AG20443 (cell line): Measurements from ENCODE around the gene ZBED4.

Experiments
- DNase-seq: peaks from one replicate; pipeline ENCODE4 v3.0.0; 2012; ENCODE audit warnings: low spot score, mixed read lengths

ZBED4 gene

DNA sequence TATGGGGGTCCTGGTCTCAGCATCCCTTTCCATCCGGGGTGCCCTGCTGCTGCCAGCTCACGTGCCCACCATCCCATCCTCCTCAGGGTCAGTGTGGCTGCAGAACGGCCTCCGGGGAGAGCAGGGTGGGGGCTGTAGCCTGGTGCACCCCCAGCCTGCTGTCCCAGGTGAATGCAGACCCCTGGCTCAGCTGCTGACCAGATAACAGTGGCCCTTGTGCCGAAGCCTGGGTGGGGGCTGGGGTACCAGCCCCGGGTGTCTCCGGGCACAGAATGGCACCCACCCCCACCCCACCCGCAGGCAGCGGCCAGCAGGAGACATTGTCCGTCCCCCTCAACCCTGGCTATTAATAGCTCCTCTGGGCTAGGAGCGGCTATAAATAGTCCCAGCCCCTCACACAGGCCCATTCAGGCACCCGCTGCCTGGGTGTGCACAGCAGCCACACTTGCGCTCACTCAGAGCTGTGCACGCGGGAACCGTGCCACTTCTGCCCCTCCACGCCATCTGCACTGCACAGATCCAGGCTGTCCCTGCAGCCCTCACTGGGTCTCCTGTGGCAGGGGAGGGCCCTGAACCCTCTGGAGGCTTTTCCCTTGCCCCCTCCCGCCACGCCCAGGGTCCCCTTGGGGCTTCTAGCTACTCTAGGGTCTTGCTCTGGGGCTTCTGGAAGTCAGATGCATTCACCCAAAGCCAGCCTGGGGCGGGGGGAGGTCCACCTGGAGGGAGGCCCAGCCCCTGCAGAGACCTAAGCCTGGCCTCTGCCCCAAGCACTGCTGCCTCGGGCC is 83.5 kb downstream of the ZBED4 start:
- no peak for DNase-seq

DNA sequence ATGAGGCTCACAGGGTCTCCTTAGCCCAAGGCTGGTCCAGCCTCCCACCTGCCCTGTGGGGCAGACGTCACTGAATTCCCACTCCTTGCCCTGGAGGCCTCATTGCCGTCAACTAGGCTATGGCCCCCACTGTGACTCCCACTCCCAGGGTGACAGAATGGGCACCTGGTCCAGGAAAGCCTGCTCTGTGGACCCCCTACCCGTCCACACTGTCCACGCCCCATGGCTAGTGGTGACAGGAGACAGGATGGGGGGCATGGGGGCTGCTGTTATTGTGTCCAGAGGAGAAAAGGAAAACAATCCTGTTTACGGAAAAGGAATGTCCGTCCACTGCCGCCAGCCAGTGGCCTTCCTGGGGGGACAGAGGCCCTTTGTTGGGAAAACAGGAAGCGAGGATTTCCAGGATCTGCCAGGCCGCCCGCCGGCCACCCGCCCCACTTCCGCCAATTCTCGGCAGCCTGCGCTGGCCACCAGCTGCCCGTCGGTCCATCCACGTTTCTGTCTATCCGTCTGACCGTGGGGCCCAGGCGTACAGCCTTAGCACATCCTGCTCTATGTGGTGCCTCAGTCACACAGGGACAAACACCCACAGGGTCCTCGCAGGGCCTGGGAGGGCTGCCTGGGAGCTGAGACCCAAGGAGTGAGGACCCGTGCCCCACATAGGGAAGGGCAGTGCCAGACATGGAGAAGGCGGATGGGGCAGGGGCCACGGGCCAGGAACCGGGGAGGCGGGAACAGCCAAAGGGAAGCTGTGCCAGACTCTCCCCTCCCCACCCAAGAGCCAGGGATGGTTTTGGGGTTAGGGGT is 84.3 kb downstream of the ZBED4 start:
- DNase-seq: no peak

DNA sequence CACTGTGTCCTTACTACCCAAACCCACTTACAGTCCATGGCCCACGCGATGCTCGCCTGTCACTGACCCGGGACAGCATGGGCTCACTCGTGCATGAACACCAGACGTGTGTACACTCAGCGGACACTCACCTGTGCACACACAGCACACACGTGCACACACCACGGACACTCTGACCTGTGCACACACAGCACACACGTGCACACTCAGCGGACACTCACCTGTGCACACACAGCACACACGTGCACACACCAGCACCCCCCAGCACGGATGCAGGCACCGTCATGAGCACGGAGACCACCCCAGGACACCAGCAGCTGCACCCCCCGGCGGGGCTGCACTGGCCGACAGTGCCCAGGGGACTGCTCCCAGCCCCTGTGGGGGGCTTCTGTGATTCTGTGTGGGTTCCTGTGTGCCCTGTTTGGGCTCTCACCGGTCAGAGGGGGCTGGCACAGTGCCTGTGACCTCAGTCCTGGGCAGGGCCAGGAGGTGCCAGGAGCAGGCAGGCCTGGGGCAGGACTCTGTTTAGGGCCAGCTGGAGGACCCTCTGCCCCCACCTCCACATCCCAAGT is 85.0 kb downstream of the ZBED4 start:
- no peak for DNase-seq
